ENCODE results near the gene SSBP4.

- TF ChIP-seq CTCF (IDR thresholded peaks at IDR 0.05) = no peak
- no peak for TF ChIP-seq EZH2 (IDR thresholded peaks at IDR 0.05; ENCODE audit: borderline replicate concordance, insufficient read depth, low read depth, low read length, poor library complexity, severe bottlenecking)
Measured at GRCh38 chr19:18389726-18390064, 29.5 kb upstream of the SSBP4 start.
